ENCODE data around the gene PPARD.
"Not testable (repeated sequence)": the region's sequence is repeated elsewhere in the genome, so short reads cannot be mapped to it uniquely, and the experiment has no call there.

Gene PPARD

DNA sequence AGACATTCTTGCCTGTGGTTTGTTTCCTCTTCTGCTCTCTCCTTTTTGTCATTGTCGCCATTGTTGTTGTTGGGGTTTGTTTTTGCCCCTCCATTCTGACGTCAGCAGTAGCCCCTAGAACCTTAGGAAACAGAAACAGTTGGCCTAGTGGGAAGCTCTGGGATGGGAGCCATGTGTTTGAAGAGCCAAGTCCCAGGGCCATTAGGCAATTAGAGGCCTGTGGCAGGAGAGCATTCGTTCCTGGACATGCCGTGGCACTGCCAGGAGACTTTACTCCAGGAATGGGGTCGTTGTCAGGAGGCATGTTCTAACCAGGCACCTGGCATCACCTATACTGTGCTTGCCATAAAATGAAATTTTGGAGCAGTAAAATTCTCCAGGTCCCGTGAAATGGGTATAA, 39.7 kb downstream of the PPARD start:
- H3K4me3 ChIP-seq (ENCODE audit: control insufficient read depth, low read depth, low read length) = no peak overlapping the region
- DNase-seq (ENCODE audit: low read depth) = no peak
- TF ChIP-seq, protein P1, sequence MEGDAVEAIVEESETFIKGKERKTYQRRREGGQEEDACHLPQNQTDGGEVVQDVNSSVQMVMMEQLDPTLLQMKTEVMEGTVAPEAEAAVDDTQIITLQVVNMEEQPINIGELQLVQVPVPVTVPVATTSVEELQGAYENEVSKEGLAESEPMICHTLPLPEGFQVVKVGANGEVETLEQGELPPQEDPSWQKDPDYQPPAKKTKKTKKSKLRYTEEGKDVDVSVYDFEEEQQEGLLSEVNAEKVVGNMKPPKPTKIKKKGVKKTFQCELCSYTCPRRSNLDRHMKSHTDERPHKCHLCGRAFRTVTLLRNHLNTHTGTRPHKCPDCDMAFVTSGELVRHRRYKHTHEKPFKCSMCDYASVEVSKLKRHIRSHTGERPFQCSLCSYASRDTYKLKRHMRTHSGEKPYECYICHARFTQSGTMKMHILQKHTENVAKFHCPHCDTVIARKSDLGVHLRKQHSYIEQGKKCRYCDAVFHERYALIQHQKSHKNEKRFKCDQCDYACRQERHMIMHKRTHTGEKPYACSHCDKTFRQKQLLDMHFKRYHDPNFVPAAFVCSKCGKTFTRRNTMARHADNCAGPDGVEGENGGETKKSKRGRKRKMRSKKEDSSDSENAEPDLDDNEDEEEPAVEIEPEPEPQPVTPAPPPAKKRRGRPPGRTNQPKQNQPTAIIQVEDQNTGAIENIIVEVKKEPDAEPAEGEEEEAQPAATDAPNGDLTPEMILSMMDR (conservative IDR thresholded peaks at IDR 0.05; ENCODE audit: control insufficient read depth, insufficient read depth, low read depth, low read length) = no peak

DNA sequence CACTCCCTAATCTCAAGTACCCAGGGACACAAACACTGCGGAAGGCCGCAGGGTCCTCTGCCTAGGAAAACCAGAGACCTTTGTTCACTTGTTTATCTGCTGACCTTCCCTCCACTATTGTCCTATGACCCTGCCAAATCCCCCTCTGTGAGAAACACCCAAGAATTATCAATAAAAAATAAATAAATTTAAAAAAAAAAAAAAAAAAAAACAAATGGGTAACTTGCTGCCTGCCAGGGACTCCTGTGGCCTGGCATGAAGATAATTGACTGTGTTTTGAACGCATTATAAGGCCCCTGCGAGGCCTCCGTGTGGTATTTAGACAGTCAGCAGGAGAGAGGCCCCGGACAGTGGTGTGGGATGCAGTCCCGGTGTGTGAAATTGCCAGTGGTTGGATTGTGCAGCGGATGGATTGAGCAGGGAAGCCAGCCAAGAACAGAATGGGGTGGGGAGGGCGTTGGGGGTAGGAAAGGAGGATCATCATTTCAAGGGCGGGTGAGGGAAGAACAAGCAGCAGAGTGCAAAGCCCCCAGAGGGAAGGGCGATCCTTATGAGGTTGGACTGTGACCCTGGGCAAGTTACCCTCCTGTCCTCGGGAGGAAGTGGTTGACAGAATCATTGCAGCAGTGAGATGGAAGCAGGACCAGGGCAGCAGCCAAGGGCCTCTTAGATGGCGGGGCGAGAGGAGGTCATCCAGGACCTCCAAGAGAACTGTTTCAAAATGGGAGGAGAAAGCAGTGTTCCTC, 43.3 kb downstream of the PPARD start:
- DNase-seq (ENCODE audit: low read depth) = peak; percentile 42
- TF ChIP-seq, protein P1 (conservative IDR thresholded peaks at IDR 0.05; ENCODE audit: control insufficient read depth, insufficient read depth, low read depth, low read length) = no peak
- no peak overlapping the region for H3K4me3 ChIP-seq (ENCODE audit: control insufficient read depth, low read depth, low read length)

DNA sequence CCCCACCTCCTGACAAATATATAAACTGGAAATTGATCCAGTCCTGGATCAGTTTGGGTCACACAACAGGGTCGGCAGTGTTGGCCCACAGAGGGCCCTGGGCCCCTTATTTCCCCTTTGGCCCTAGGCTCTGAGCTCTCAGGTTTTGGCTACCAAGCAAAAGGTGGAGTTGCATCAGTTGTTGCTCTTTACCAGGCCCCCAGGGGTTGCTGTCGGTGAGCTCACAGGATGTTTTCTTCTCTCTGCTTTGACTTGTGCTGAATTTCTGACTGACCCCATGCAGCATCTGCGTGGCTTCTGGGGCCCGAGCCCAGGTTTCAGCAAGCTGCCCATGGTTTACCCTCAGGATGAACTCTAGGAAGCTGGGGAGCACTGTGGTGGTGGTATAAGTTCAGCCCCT, 44.6 kb downstream of the PPARD start:
- no peak overlapping the region for H3K4me3 ChIP-seq (ENCODE audit: control insufficient read depth, low read depth, low read length)
- TF ChIP-seq, protein P1 (conservative IDR thresholded peaks at IDR 0.05; ENCODE audit: control insufficient read depth, insufficient read depth, low read depth, low read length) = no peak
- no peak for DNase-seq (ENCODE audit: low read depth)

DNA sequence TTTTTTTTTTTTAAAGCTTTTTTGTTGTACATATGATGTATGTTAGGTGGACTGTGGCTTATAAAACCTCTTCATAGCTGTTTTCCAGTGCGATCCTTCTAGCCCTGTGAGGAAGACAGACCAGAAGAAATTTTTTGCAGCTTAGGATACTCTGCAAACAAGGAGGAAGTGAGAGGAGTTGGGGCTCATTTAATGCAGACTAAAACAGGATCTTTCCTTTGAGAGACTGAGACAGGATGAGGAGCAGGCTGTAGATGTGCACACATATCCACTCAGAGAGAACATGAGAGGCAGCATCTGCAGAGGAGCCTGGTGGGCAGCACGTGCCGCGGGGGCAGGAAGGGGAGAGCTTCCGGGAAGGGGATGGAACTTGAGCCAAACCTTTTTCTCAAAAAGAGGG, 45.7 kb downstream of the PPARD start:
- TF ChIP-seq, protein P1 (conservative IDR thresholded peaks at IDR 0.05; ENCODE audit: control insufficient read depth, insufficient read depth, low read depth, low read length) = no peak
- DNase-seq (ENCODE audit: low read depth) = no peak
- H3K4me3 ChIP-seq (ENCODE audit: control insufficient read depth, low read depth, low read length) = no peak overlapping the region

DNA sequence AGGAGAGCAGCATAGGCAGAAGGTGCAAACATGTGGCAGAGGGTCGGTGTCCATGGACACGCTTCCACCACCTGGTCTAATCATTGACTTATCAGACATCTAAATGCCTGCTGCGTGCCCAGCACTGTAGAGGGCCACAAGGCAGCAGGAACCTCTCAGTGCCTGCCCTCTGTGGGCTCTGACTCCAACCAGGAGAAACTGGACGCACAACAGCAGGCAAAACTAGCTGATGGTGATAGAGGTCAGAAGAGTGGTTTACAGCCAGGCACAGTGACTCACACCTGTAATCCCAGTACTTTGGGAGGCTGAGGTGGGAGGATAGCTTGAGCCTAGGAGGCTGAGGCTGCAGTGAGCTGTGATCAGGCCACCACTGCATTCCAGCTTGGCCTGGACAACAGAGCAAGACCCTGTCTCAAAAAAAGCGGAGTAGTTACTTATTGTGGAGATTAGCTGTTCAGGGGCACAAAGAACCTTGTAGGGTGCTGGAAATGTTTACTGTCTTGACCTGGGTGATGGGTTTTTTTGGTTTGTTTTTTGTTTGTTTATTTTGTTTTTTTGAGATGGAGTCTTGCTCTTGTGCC, 46.5 kb downstream of the PPARD start:
- H3K4me3 ChIP-seq (ENCODE audit: control insufficient read depth, low read depth, low read length) = no peak overlapping the region
- no peak for DNase-seq (ENCODE audit: low read depth)
- TF ChIP-seq, protein P1 (conservative IDR thresholded peaks at IDR 0.05; ENCODE audit: control insufficient read depth, insufficient read depth, low read depth, low read length) = no peak

DNA sequence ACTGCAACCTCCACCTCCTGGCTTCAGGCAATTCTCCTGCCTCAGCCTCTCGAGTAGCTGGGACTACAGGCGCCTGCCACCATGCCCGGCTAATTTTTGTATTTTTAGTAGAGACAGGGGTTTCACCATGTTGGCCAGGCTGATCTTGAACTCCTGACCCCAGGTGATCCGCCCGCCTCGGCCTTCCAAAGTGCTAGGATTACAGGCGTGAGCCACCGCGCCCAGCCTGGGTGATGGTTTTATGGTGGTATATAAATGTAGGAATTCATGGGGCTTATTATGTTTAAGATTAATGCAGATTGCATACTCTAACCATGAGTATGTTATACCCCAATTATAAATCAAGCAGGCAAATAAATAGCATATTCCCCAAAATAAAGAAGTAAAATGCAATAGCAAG, 47.0 kb downstream of the PPARD start:
- H3K4me3 ChIP-seq (ENCODE audit: control insufficient read depth, low read depth, low read length); DNase-seq (ENCODE audit: low read depth): not testable (repeated sequence)

DNA sequence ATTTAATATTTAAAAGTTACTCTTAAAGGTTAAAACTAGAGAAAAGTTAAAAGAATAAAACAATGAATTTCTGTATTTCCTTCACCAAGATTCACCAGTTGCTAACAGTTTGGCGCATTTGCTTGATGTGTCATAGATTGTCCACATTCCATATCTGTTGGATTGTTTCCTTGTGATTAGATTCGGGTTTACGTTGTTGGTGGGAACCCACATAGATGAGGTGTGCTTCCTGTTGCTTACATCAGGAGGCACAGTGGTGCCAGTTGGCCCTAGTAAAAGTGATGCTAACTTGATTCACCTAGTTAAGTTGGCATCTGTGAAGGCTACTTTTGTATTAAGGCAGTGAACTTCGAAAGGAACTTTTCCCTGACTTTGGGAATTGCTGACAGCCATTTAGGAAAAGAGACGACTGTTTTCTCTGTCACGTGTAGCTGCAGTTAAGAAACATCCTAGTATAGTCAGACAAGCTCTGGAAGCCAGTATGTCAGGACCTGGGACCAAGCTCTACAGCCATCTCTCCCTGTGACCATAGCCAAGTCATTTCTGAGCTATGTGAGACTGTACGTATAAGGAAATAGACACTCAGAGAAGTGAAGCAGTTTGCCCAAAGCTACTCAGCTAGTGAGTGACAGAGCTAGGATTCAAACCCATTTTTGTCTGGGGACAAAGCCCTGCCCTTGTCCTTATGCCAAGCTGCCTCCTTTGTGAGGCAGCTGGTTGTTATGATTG, 49.0 kb downstream of the PPARD start:
- H3K4me3 ChIP-seq (ENCODE audit: control insufficient read depth, low read depth, low read length) = no peak overlapping the region
- TF ChIP-seq, protein P1 (conservative IDR thresholded peaks at IDR 0.05; ENCODE audit: control insufficient read depth, insufficient read depth, low read depth, low read length) = no peak
- peak; percentile 87 for DNase-seq (ENCODE audit: low read depth)

Measured in fibroblast of mammary gland (primary cell).